IMR-90 (cell line): Measurements from ENCODE around the gene RASGRF2. TPM values are rescaled to one million over a fixed set of nuclear protein-coding genes. Genes with fewer than 3 reads are reported as not detected.
A peak's percentile ranks its signal among the peaks of the same experiment; 100 is the strongest.

Source experiments
- ATAC-seq: fragments of 200-7000 bp; cut with Tn5 transposase; 2 replicates; pipeline ENCODE4 v1.9.1; 2020; ENCODE audit warnings: low read depth, mild to moderate bottlenecking, moderate library complexity
- BruUV-seq: library from RNA; stranded (reverse); fragments of 400-500 nt; replicated peaks from 2 replicates; lab custom pipeline; 2021; lab: Mats Ljungman, UMichigan
- CTCF ChIA-PET: fragments of 300-600 bp; formaldehyde crosslinking; extraction: SDS; loops from one replicate; lab custom pipeline; 2021; ENCODE audit warnings: antibody characterized with exemption; lab: Yijun Ruan, JAX
- POLR2A ChIA-PET: fragments of 300-600 bp; sonication (Branson Sonifier 250); formaldehyde crosslinking; loops from one replicate; lab custom pipeline; 2022; ENCODE audit warnings: antibody characterized with exemption; ENCODE audit not compliant: unreplicated experiment; lab: Charles Lee
- DNase-seq: peaks from one replicate; pipeline ENCODE4 v3.0.0; 2013
- H2AFZ ChIP-seq: replicated peaks from 2 replicates; pipeline ENCODE3; 2013; ENCODE audit warnings: low read length, mild to moderate bottlenecking; ENCODE audit not compliant: poor library complexity
- H2AK5ac ChIP-seq: 2 replicates; pipeline ENCODE4 v1.6.1; 2013; ENCODE audit warnings: low read depth, low read length, inconsistent platforms
- H2AK9ac ChIP-seq: replicated peaks from 2 replicates; pipeline ENCODE3; 2013; ENCODE audit warnings: mild to moderate bottlenecking, low read depth, low read length, moderate library complexity; ENCODE audit not compliant: poor library complexity
- H2BK120ac ChIP-seq: 2 replicates; pipeline ENCODE4 v1.6.1; 2013; ENCODE audit warnings: low read depth, low read length, inconsistent platforms
- H2BK15ac ChIP-seq: 3 replicates; pipeline ENCODE4 v1.6.1; 2013; ENCODE audit warnings: low read depth, low read length, inconsistent platforms
- H2BK20ac ChIP-seq: 2 replicates; pipeline ENCODE4 v1.6.1; 2013; ENCODE audit warnings: low read depth, mild to moderate bottlenecking, inconsistent platforms, low read length, moderate library complexity
- H2BK5ac ChIP-seq: 2 replicates; pipeline ENCODE4 v1.6.1; 2013; ENCODE audit warnings: mild to moderate bottlenecking, low read depth, low read length, inconsistent platforms; ENCODE audit not compliant: poor library complexity, severe bottlenecking
- H3K14ac ChIP-seq: replicated peaks from 2 replicates; pipeline ENCODE4 v1.6.1; 2013; ENCODE audit warnings: low read depth, low read length, inconsistent platforms
- H3K18ac ChIP-seq: 2 replicates; pipeline ENCODE4 v1.6.1; 2013; ENCODE audit warnings: low read depth, low read length, control low read depth
- H3K23ac ChIP-seq: 2 replicates; pipeline ENCODE4 v1.6.1; 2013; ENCODE audit warnings: low read depth, low read length, inconsistent platforms
- H3K27ac ChIP-seq: 2 replicates; pipeline ENCODE4 v1.5.1; 2013; ENCODE audit warnings: mild to moderate bottlenecking, control low read depth, low read length; ENCODE audit not compliant: insufficient read depth
- H3K27me3 ChIP-seq: 2 replicates; pipeline ENCODE4 v1.6.1; 2013; ENCODE audit warnings: low read length; ENCODE audit not compliant: control insufficient read depth, insufficient read depth
- H3K36me3 ChIP-seq: 2 replicates; pipeline ENCODE4 v1.6.1; 2013; ENCODE audit warnings: low read length, mixed read lengths; ENCODE audit not compliant: control insufficient read depth, insufficient read depth
- H3K4ac ChIP-seq: 2 replicates; pipeline ENCODE4 v1.6.1; 2013; ENCODE audit warnings: low read depth, low read length, inconsistent platforms
- H3K4me1 ChIP-seq: 2 replicates; pipeline ENCODE4 v1.6.1; 2013; ENCODE audit warnings: low read length, mixed read lengths; ENCODE audit not compliant: control insufficient read depth, insufficient read depth
- H3K4me2 ChIP-seq: 2 replicates; pipeline ENCODE4 v1.6.1; 2013; ENCODE audit warnings: low read depth, mild to moderate bottlenecking, control low read depth, low read length, moderate library complexity
- H3K4me3 ChIP-seq: 2 replicates; pipeline ENCODE4 v1.5.1; 2013; ENCODE audit warnings: low read depth, mild to moderate bottlenecking, control low read depth, low read length, moderate library complexity; ENCODE audit not compliant: insufficient read depth
- H3K56ac ChIP-seq: 2 replicates; pipeline ENCODE4 v1.6.1; 2013; ENCODE audit warnings: low read length, inconsistent platforms; ENCODE audit not compliant: insufficient read depth; ENCODE audit errors: extremely low read depth
- H3K79me1 ChIP-seq, 2 experiments: 2 replicates each; pipeline ENCODE4 v1.6.1; 2013; ENCODE audit warnings: low read length in 2 of 2, inconsistent platforms in 1 of 2, low read depth in 1 of 2
- H3K9ac ChIP-seq: 2 replicates; pipeline ENCODE4 v1.6.1; 2013; ENCODE audit warnings: low read depth, low read length, control low read depth
- H3K9me1 ChIP-seq: 2 replicates; pipeline ENCODE4 v1.6.1; 2013; ENCODE audit warnings: low read length, inconsistent platforms; ENCODE audit not compliant: insufficient read depth
- H3K9me3 ChIP-seq: 2 replicates; pipeline ENCODE4 v1.6.1; 2013; ENCODE audit warnings: low read length; ENCODE audit not compliant: control insufficient read depth, insufficient read depth
- H4K20me1 ChIP-seq: 2 replicates; pipeline ENCODE4 v1.6.1; 2013; ENCODE audit warnings: low read length, inconsistent platforms; ENCODE audit not compliant: insufficient read depth
- H4K5ac ChIP-seq: 2 replicates; pipeline ENCODE4 v1.6.1; 2013; ENCODE audit warnings: mild to moderate bottlenecking, low read depth, low read length, control low read depth
- H4K8ac ChIP-seq, 2 experiments: 2 replicates each; pipeline ENCODE4 v1.6.1; 2013; ENCODE audit warnings: low read depth in 2 of 2, low read length in 2 of 2, control low read depth in 1 of 2, inconsistent platforms in 1 of 2
- H4K91ac ChIP-seq: 2 replicates; pipeline ENCODE4 v1.6.1; 2013; ENCODE audit warnings: low read depth, low read length, inconsistent platforms; ENCODE audit not compliant: insufficient read depth
- MAFK ChIP-seq: IDR thresholded peaks from 2 replicates; pipeline ENCODE4 v1.6.1; 2012; ENCODE audit warnings: low read depth, low read length, improper control_type of control experiment
- MXI1 ChIP-seq: IDR thresholded peaks from 2 replicates; pipeline ENCODE4 v1.6.1; 2012; ENCODE audit warnings: low read depth, mild to moderate bottlenecking, low read length, moderate library complexity, borderline replicate concordance
- RAD21 ChIP-seq: IDR thresholded peaks from 2 replicates; pipeline ENCODE4 v1.6.1; 2012; ENCODE audit warnings: low read length, improper control_type of control experiment
- USF2 ChIP-seq: fragments of 150-350 bp; IDR thresholded peaks from 2 replicates; pipeline ENCODE4 v1.6.1; 2017; ENCODE audit warnings: mild to moderate bottlenecking, antibody characterized with exemption, low read length, low read depth
- WGBS, 2 experiments: methylation state at CpG; one replicate each; pipeline versions ENCODE4 v1.1.5 to v1.1.7; 2013; ENCODE audit warnings: missing lambda C conversion rate in 2 of 2; ENCODE audit not compliant: insufficient read length in 1 of 2; ENCODE audit errors: extremely low coverage in 2 of 2; 5-methylcytosine and 5-hydroxymethylcytosine counted together
- dilution Hi-C: fragments of 300-500 bp; cut with HindIII; formaldehyde crosslinking; loops from one replicate; pipeline ENCODE4 v1.14.3; 2018; ENCODE audit warnings: low sequenced_read_pairs; ENCODE audit not compliant: unreplicated experiment
- in situ Hi-C: fragments of 300-500 bp; cut with MboI; formaldehyde crosslinking; loops from 3 replicates; pipeline ENCODE4 v1.14.3; 2019; ENCODE audit warnings: low sequenced_read_pairs, inconsistent platforms, mixed read lengths
- intact Hi-C: fragments of 100-400 bp; cut with micrococcal nuclease; formaldehyde crosslinking; loops from 2 replicates; pipeline ENCODE4 v1.10.0; 2022
- polyA plus RNA-seq, 3 experiments: library from polyadenylated mRNA; depleted of rRNA; stranded (reverse); fragments of >200 nt; gene quantifications; 2 replicates each; pipeline ENCODE4 v1.2.3, GENCODE V29; 2012; ENCODE audit warnings: low replicate concordance in 1 of 3
- total RNA-seq: library from RNA; depleted of rRNA; stranded (reverse); fragments of >200 nt; gene quantifications from 2 replicates; pipeline ENCODE4 v1.2.3, GENCODE V29; 2012
- TF ChIP-seq, protein P1 (sequence below): conservative IDR thresholded peaks from 2 replicates; pipeline ENCODE4 v1.5.1; 2012; ENCODE audit warnings: mild to moderate bottlenecking, low read depth, low read length, improper control_type of control experiment

The RASGRF2 gene
- total and polyA plus RNA-seq, 2 of the 4 experiments (the other 2 are of a cell fraction): 2.9 to 5.0 TPM

- Histone ChIP-seq H3K27ac (no peak overlapping the region), H3K4me3 (no peak overlapping the region), H3K23ac (no peak overlapping the region), H3K4ac (no peak overlapping the region), H2AK9ac (no peak overlapping the region), H3K4me2 (no peak overlapping the region), H4K5ac (no peak overlapping the region), H3K9me1 (peaks cover 16% of the 10 kb centered on the region), H2AK5ac (no peak overlapping the region), H3K9ac (no peak overlapping the region), H3K4me1 (peaks cover 2% of the 10 kb centered on the region; the same call in 1 of the 2 replicates), H3K9me3 (no peaks in the 10 kb centered on the region), H3K14ac (no peak overlapping the region), H3K36me3 (peaks cover 2% of the 10 kb centered on the region; the same call in 1 of the 2 replicates), H4K91ac (no peak overlapping the region), H3K27me3 (no peaks in the 10 kb centered on the region), H3K79me1 (no peaks in the 10 kb centered on the region; a peak in 1 of 4 replicates), H3K18ac (no peak overlapping the region), H2AFZ (no peak overlapping the region), H3K56ac (no peak overlapping the region), H2BK5ac (no peak overlapping the region), H4K8ac (no peak overlapping the region), H4K20me1 (no peaks in the 10 kb centered on the region), H2BK20ac (no peak overlapping the region), H2BK15ac (no peak overlapping the region), H2BK120ac (no peak overlapping the region)
- TF ChIP-seq USF2: no peak
- TF ChIP-seq, protein P1, sequence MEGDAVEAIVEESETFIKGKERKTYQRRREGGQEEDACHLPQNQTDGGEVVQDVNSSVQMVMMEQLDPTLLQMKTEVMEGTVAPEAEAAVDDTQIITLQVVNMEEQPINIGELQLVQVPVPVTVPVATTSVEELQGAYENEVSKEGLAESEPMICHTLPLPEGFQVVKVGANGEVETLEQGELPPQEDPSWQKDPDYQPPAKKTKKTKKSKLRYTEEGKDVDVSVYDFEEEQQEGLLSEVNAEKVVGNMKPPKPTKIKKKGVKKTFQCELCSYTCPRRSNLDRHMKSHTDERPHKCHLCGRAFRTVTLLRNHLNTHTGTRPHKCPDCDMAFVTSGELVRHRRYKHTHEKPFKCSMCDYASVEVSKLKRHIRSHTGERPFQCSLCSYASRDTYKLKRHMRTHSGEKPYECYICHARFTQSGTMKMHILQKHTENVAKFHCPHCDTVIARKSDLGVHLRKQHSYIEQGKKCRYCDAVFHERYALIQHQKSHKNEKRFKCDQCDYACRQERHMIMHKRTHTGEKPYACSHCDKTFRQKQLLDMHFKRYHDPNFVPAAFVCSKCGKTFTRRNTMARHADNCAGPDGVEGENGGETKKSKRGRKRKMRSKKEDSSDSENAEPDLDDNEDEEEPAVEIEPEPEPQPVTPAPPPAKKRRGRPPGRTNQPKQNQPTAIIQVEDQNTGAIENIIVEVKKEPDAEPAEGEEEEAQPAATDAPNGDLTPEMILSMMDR: no peak
- TF ChIP-seq MXI1: no peak
- TF ChIP-seq MAFK: peak; percentile 81
- no peak for TF ChIP-seq RAD21
- dilution Hi-C loops (no loop called here), intact Hi-C loops (no loop called here), in situ Hi-C loops (no loop called here)
- POLR2A ChIA-PET: no interaction called here
- no peak for ATAC-seq
- BruUV-seq: no TSS peak
- WGBS, 2 experiments: 81% methylated on average over 3 of the region's 10 CpGs; no CpG with 5 or more reads in 1 of the 2 experiments
- CTCF ChIA-PET: no interaction called here
- no peak for DNase-seq
Measured at GRCh38 chr5:81235287-81236072, 275.3 kb downstream of the RASGRF2 start.
